OCI-LY3 (cell line): ENCODE data around the gene OGFOD1.

ENCODE experiments used
- EZH2phosphoT487 ChIP-seq: fragments of 200-600 bp; shearing (Covaris generic); IDR thresholded peaks from 2 replicates; pipeline ENCODE4 v1.6.1; 2018; ENCODE audit warnings: antibody characterized with exemption, mixed run types, low read depth
- TF ChIP-seq, protein P1 (sequence below): fragments of 200-600, 300-600 bp; sonication (generic); IDR thresholded peaks from 2 replicates; pipeline ENCODE4 v1.5.1; 2014; ENCODE audit warnings: antibody characterized with exemption, low read length, low read depth

DNA sequence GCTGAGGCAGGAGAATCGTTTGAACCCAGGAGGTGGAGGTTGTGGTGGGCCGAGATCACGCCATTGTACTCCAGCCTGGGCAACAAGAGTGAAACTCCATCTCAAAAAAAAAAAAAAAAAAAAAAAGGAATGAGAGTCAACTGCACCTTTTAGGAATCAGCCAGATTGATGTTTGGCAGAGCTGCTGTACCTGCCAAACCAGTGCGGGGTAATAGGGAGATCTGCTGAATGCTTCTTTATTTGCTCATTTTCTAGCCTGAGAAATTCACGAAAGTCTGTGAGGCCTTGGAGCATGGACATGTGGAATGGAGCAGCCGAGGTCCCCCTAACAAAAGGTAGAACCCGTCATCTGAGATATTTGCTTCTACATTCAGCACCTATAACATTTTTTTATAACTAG is 18.4 kb downstream of the OGFOD1 start:
- TF ChIP-seq, protein P1, sequence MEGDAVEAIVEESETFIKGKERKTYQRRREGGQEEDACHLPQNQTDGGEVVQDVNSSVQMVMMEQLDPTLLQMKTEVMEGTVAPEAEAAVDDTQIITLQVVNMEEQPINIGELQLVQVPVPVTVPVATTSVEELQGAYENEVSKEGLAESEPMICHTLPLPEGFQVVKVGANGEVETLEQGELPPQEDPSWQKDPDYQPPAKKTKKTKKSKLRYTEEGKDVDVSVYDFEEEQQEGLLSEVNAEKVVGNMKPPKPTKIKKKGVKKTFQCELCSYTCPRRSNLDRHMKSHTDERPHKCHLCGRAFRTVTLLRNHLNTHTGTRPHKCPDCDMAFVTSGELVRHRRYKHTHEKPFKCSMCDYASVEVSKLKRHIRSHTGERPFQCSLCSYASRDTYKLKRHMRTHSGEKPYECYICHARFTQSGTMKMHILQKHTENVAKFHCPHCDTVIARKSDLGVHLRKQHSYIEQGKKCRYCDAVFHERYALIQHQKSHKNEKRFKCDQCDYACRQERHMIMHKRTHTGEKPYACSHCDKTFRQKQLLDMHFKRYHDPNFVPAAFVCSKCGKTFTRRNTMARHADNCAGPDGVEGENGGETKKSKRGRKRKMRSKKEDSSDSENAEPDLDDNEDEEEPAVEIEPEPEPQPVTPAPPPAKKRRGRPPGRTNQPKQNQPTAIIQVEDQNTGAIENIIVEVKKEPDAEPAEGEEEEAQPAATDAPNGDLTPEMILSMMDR = no peak
- TF ChIP-seq EZH2phosphoT487 = no peak
